Mesendoderm (in vitro differentiated cells): ENCODE results near the gene SOX21.
"Not testable (repeated sequence)": the region's sequence is repeated elsewhere in the genome, so short reads cannot be mapped to it uniquely, and the experiment has no call there.

Source experiments
- DNase-seq: peaks from one replicate; pipeline ENCODE4 v3.0.0; 2013
- H2AK5ac ChIP-seq: 2 replicates; pipeline ENCODE4 v1.6.1; 2013; ENCODE audit warnings: low read length, inconsistent platforms
- H2BK120ac ChIP-seq: 2 replicates; pipeline ENCODE4 v1.6.1; 2013; ENCODE audit warnings: low read depth, mild to moderate bottlenecking, low read length, moderate library complexity, mixed read lengths
- H2BK15ac ChIP-seq: replicated peaks from 2 replicates; pipeline ENCODE4 v1.6.1; 2013; ENCODE audit warnings: low read depth, mild to moderate bottlenecking, moderate library complexity
- H2BK5ac ChIP-seq: 2 replicates; pipeline ENCODE4 v1.6.1; 2013; ENCODE audit warnings: low read length, inconsistent platforms
- H3K18ac ChIP-seq: 2 replicates; pipeline ENCODE4 v1.6.1; 2013; ENCODE audit warnings: mild to moderate bottlenecking, low read length, mixed read lengths
- H3K23ac ChIP-seq: one replicate; pipeline ENCODE4 v1.6.1; 2013; ENCODE audit warnings: low read length
- H3K27ac ChIP-seq: 2 replicates; pipeline ENCODE4 v1.5.1; 2013; ENCODE audit warnings: low read depth, mild to moderate bottlenecking, inconsistent platforms, low read length, moderate library complexity
- H3K27me3 ChIP-seq: 2 replicates; pipeline ENCODE4 v1.6.1; 2013; ENCODE audit warnings: low read length, control low read depth, mild to moderate bottlenecking, inconsistent platforms; ENCODE audit not compliant: insufficient read depth, poor library complexity
- H3K36me3 ChIP-seq: 2 replicates; pipeline ENCODE4 v1.6.1; 2013; ENCODE audit warnings: low read length, inconsistent platforms; ENCODE audit not compliant: control insufficient read depth, insufficient read depth
- H3K4ac ChIP-seq: one replicate; pipeline ENCODE4 v1.6.1; 2013; ENCODE audit warnings: low read depth, mild to moderate bottlenecking, low read length, moderate library complexity
- H3K4me1 ChIP-seq: 2 replicates; pipeline ENCODE4 v1.6.1; 2013; ENCODE audit warnings: low read depth, low read length, inconsistent platforms; ENCODE audit not compliant: control insufficient read depth
- H3K4me2 ChIP-seq: 2 replicates; pipeline ENCODE4 v1.6.1; 2013; ENCODE audit warnings: low read length
- H3K4me3 ChIP-seq: 2 replicates; pipeline ENCODE4 v1.5.1; 2013; ENCODE audit warnings: mild to moderate bottlenecking, low read length
- H3K56ac ChIP-seq: one replicate; pipeline ENCODE4 v1.6.1; 2013; ENCODE audit warnings: low read length
- H3K79me1 ChIP-seq: 2 replicates; pipeline ENCODE4 v1.6.1; 2013; ENCODE audit warnings: low read length, inconsistent platforms
- H3K79me2 ChIP-seq: 2 replicates; pipeline ENCODE4 v1.6.1; 2013; ENCODE audit warnings: mild to moderate bottlenecking, low read length; ENCODE audit not compliant: control insufficient read depth, insufficient read depth
- H3K9ac ChIP-seq: 2 replicates; pipeline ENCODE4 v1.6.1; 2013; ENCODE audit warnings: low read length, inconsistent platforms
- H4K5ac ChIP-seq: one replicate; pipeline ENCODE4 v1.6.1; 2013; ENCODE audit warnings: low read length
- H4K8ac ChIP-seq: one replicate; pipeline ENCODE4 v1.6.1; 2013; ENCODE audit warnings: low read depth, mild to moderate bottlenecking, control low read depth, low read length, moderate library complexity
- WGBS: extraction: QIAGEN DNeasy Blood & Tissue Kit; methylation state at CpG from one replicate; pipeline ENCODE4 v1.1.7; 2013; ENCODE audit warnings: low lambda C conversion rate, missing lambda C conversion rate; ENCODE audit not compliant: insufficient coverage; ENCODE audit errors: extremely low coverage; 5-methylcytosine and 5-hydroxymethylcytosine counted together

SOX21 gene

GRCh38 chr13:94718697-94719096 lies 6.4 kb upstream of the SOX21 start:
- H2BK120ac ChIP-seq, H4K5ac ChIP-seq, H3K9ac ChIP-seq, H3K36me3 ChIP-seq, H2AK5ac ChIP-seq, H3K4me1 ChIP-seq, H2BK5ac ChIP-seq, H2BK15ac ChIP-seq, H3K27me3 ChIP-seq, H3K18ac ChIP-seq, H3K56ac ChIP-seq, H3K23ac ChIP-seq, H3K79me1 ChIP-seq, H3K4me3 ChIP-seq, H4K8ac ChIP-seq, H3K4ac ChIP-seq, DNase-seq, H3K27ac ChIP-seq, H3K4me2 ChIP-seq, H3K79me2 ChIP-seq: not testable (repeated sequence)
- no CpG with 5 or more reads among the region's 1 CpG for WGBS

- no peak overlapping the region for H4K8ac ChIP-seq
- H2AK5ac ChIP-seq = no peak overlapping the region
- H3K27ac ChIP-seq = no peak overlapping the region
- no peak overlapping the region for H2BK5ac ChIP-seq
- no peak overlapping the region for H3K4ac ChIP-seq
- no peak overlapping the region for H3K9ac ChIP-seq
- no peak overlapping the region for H3K4me2 ChIP-seq
- H2BK15ac ChIP-seq = no peak overlapping the region
- H2BK120ac ChIP-seq = no peak overlapping the region
- no peak overlapping the region for H3K23ac ChIP-seq
- H3K56ac ChIP-seq = no peak overlapping the region
- no peaks in the 10 kb centered on the region for H3K79me1 ChIP-seq
- no peak overlapping the region for H3K18ac ChIP-seq
- no peak overlapping the region for H3K4me3 ChIP-seq
- H3K4me1 ChIP-seq = no peaks in the 10 kb centered on the region
- no peaks in the 10 kb centered on the region for H3K36me3 ChIP-seq
- no peak overlapping the region for H4K5ac ChIP-seq
- peaks cover 10% of the 10 kb centered on the region for H3K27me3 ChIP-seq
- H3K79me2 ChIP-seq = no peaks in the 10 kb centered on the region
- peak; percentile 43 for DNase-seq
- no CpG with 5 or more reads among the region's 4 CpGs for WGBS
Measured at GRCh38 chr13:94717916-94718315, 5.6 kb upstream of the SOX21 start.

- H3K36me3 ChIP-seq = no peaks in the 10 kb centered on the region
- no peak overlapping the region for H2BK5ac ChIP-seq
- H3K4me1 ChIP-seq = no peaks in the 10 kb centered on the region
- H2AK5ac ChIP-seq = no peak overlapping the region
- peaks cover 26% of the 10 kb centered on the region for H3K27me3 ChIP-seq
- no peak for DNase-seq
- WGBS = no CpG with 5 or more reads among the region's 5 CpGs
- H3K79me2 ChIP-seq = no peaks in the 10 kb centered on the region
- no peak overlapping the region for H4K5ac ChIP-seq
- no peak overlapping the region for H3K4ac ChIP-seq
- H2BK120ac ChIP-seq = no peak overlapping the region
- H2BK15ac ChIP-seq = no peak overlapping the region
- no peak overlapping the region for H3K4me3 ChIP-seq
- H3K9ac ChIP-seq = no peak overlapping the region
- H4K8ac ChIP-seq = no peak overlapping the region
- H3K4me2 ChIP-seq = no peak overlapping the region
- H3K56ac ChIP-seq = no peak overlapping the region
- no peak overlapping the region for H3K23ac ChIP-seq
- no peak overlapping the region for H3K18ac ChIP-seq
- no peaks in the 10 kb centered on the region for H3K79me1 ChIP-seq
- H3K27ac ChIP-seq = no peak overlapping the region
Measured at GRCh38 chr13:94716016-94716415, 3.7 kb upstream of the SOX21 start.

GRCh38 chr13:94713561-94714182 lies 1.3 kb upstream of the SOX21 start:
- H3K4me1 ChIP-seq = no peaks in the 10 kb centered on the region
- no peak overlapping the region for H3K18ac ChIP-seq
- no peak overlapping the region for H2BK5ac ChIP-seq
- peaks cover 37% of the 10 kb centered on the region for H3K27me3 ChIP-seq
- WGBS = no CpG with 5 or more reads among the region's 22 CpGs
- H2BK15ac ChIP-seq = no peak overlapping the region
- H4K5ac ChIP-seq = no peak overlapping the region
- H3K4ac ChIP-seq = no peak overlapping the region
- H3K27ac ChIP-seq = no peak overlapping the region
- H4K8ac ChIP-seq = no peak overlapping the region
- H2AK5ac ChIP-seq = no peak overlapping the region
- H3K23ac ChIP-seq = no peak overlapping the region
- no peak overlapping the region for H3K4me3 ChIP-seq
- no peak overlapping the region for H3K9ac ChIP-seq
- no peaks in the 10 kb centered on the region for H3K36me3 ChIP-seq
- no peak overlapping the region for H2BK120ac ChIP-seq
- DNase-seq = no peak
- H3K79me2 ChIP-seq = no peaks in the 10 kb centered on the region
- no peak overlapping the region for H3K4me2 ChIP-seq
- peak overlapping the region; percentile 11 for H3K56ac ChIP-seq
- no peaks in the 10 kb centered on the region for H3K79me1 ChIP-seq

- Histone ChIP-seq H3K4me1 (no peaks in the 10 kb centered on the region), H4K5ac (no peak overlapping the region), H3K4me2 (peak overlapping the region; percentile 62), H3K27me3 (peaks cover 37% of the 10 kb centered on the region), H3K56ac (peak overlapping the region; percentile 57), H3K4ac (no peak overlapping the region), H4K8ac (no peak overlapping the region), H3K79me1 (no peaks in the 10 kb centered on the region), H3K36me3 (no peaks in the 10 kb centered on the region), H2BK5ac (no peak overlapping the region), H2BK15ac (no peak overlapping the region), H2BK120ac (no peak overlapping the region), H3K23ac (no peak overlapping the region), H3K79me2 (no peaks in the 10 kb centered on the region), H3K27ac (no peak overlapping the region), H2AK5ac (no peak overlapping the region), H3K4me3 (no peak overlapping the region), H3K9ac (no peak overlapping the region), H3K18ac (no peak overlapping the region)
- WGBS = no CpG with 5 or more reads among the region's 79 CpGs
- peak; percentile 46 for DNase-seq
Measured at GRCh38 chr13:94712812-94713560, 641 bp upstream of the SOX21 start.
